ENCODE measurements around the gene DSCAML1. TPM values are rescaled to one million over a fixed set of nuclear protein-coding genes. Genes with fewer than 3 reads are reported as not detected.

Gene DSCAML1
- total RNA-seq, 6 donors from 2014 or later, result 0.30 to 3.1 (median 1.3) TPM

- H3K36me3 ChIP-seq, result no peaks in the 10 kb centered on the region
- no peaks in the 10 kb centered on the region for H3K9me3 ChIP-seq
- WGBS, 2 donors, result 76 to 86% methylated on average over 7 of the region's 7 CpGs
- TF ChIP-seq POLR2A (IDR thresholded peaks at IDR 0.05), result no peak
- no peak for TF ChIP-seq CTCF (IDR thresholded peaks at IDR 0.05)
- no peak for TF ChIP-seq EP300 (IDR thresholded peaks at IDR 0.05)
- no peak for TF ChIP-seq POLR2AphosphoS5 (IDR thresholded peaks at IDR 0.05)
- H3K27ac ChIP-seq, result no peak overlapping the region
- ATAC-seq (ENCODE audit: low FRiP score in 2 of 2), result no peak
- H3K27me3 ChIP-seq, result no peaks in the 10 kb centered on the region
- no peaks in the 10 kb centered on the region for H3K4me1 ChIP-seq
- no peak overlapping the region for H3K4me3 ChIP-seq
- DNase-seq, result no peak
These were observed 85.7 kb downstream of the DSCAML1 start for GRCh38 chr11:117711331-117711730.

GRCh38 chr11:117710211-117710610 is 86.8 kb downstream of the DSCAML1 start:
- Histone ChIP-seq H3K4me3 (no peak overlapping the region), H3K9me3 (no peaks in the 10 kb centered on the region), H3K27ac (no peak overlapping the region), H3K27me3 (no peaks in the 10 kb centered on the region), H3K36me3 (no peaks in the 10 kb centered on the region), H3K4me1 (no peaks in the 10 kb centered on the region)
- DNase-seq, result no peak
- no peak for ATAC-seq (ENCODE audit: low FRiP score in 2 of 2)
- WGBS, 2 donors, result 76 to 82% methylated on average over 4 of the region's 4 CpGs
- TF ChIP-seq CTCF (IDR thresholded peaks at IDR 0.05) (no peak), EP300 (IDR thresholded peaks at IDR 0.05) (no peak), POLR2A (IDR thresholded peaks at IDR 0.05) (no peak), POLR2AphosphoS5 (IDR thresholded peaks at IDR 0.05) (no peak)

- Histone ChIP-seq H3K9me3 (no peaks in the 10 kb centered on the region), H3K27ac (no peak overlapping the region), H3K4me1 (no peaks in the 10 kb centered on the region), H3K36me3 (no peaks in the 10 kb centered on the region), H3K27me3 (no peaks in the 10 kb centered on the region), H3K4me3 (no peak overlapping the region)
- no peak for TF ChIP-seq POLR2A (IDR thresholded peaks at IDR 0.05)
- TF ChIP-seq EP300 (IDR thresholded peaks at IDR 0.05), result no peak
- TF ChIP-seq CTCF (IDR thresholded peaks at IDR 0.05), result no peak
- TF ChIP-seq POLR2AphosphoS5 (IDR thresholded peaks at IDR 0.05), result no peak
- WGBS, 2 donors, result 87 to 88% methylated on average over 12 of the region's 12 CpGs
- DNase-seq (peak in 1 of 2 donors; percentile 32), ATAC-seq (ENCODE audit: low FRiP score in 2 of 2) (no peak)
These were observed 90.6 kb downstream of the DSCAML1 start for GRCh38 chr11:117706322-117706814.

- H3K36me3 ChIP-seq, result no peaks in the 10 kb centered on the region
- no peak overlapping the region for H3K27ac ChIP-seq
- H3K27me3 ChIP-seq, result no peaks in the 10 kb centered on the region
- H3K4me1 ChIP-seq, result no peaks in the 10 kb centered on the region
- ATAC-seq (ENCODE audit: low FRiP score in 2 of 2) (no peak), DNase-seq (no peak)
- WGBS, 2 donors, result 90 to 92% methylated on average over 6 of the region's 6 CpGs
- TF ChIP-seq CTCF (IDR thresholded peaks at IDR 0.05), result no peak
- TF ChIP-seq EP300 (IDR thresholded peaks at IDR 0.05), result no peak
- no peak for TF ChIP-seq POLR2A (IDR thresholded peaks at IDR 0.05)
- no peak for TF ChIP-seq POLR2AphosphoS5 (IDR thresholded peaks at IDR 0.05)
- H3K9me3 ChIP-seq, result no peaks in the 10 kb centered on the region
- H3K4me3 ChIP-seq, result no peak overlapping the region
These were observed 91.2 kb downstream of the DSCAML1 start for GRCh38 chr11:117705866-117706265.

GRCh38 chr11:117704395-117705100 is 92.5 kb downstream of the DSCAML1 start:
- Histone ChIP-seq H3K9me3 (no peaks in the 10 kb centered on the region), H3K27ac (no peak overlapping the region), H3K4me1 (no peaks in the 10 kb centered on the region), H3K4me3 (no peak overlapping the region), H3K36me3 (no peaks in the 10 kb centered on the region), H3K27me3 (no peaks in the 10 kb centered on the region)
- TF ChIP-seq POLR2A (IDR thresholded peaks at IDR 0.05), result no peak
- no peak for TF ChIP-seq EP300 (IDR thresholded peaks at IDR 0.05)
- TF ChIP-seq POLR2AphosphoS5 (IDR thresholded peaks at IDR 0.05), result no peak
- no peak for TF ChIP-seq CTCF (IDR thresholded peaks at IDR 0.05)
- no peak for ATAC-seq (ENCODE audit: low FRiP score in 2 of 2)
- DNase-seq, result no peak
- WGBS, 2 donors, result 62 to 75% methylated on average over 22 to 24 of the region's 24 CpGs

All from upper lobe of left lung (tissue), 6 donors.